B cell (primary cell): ENCODE results near the gene MYCBP. TPM values are rescaled to one million over a fixed set of nuclear protein-coding genes. Genes with fewer than 3 reads are reported as not detected.

Experiments used
- ATAC-seq: fragments of 200-7000 bp; cut with Tn5 transposase; one replicate; pipeline ENCODE4 v1.10.0; 2021; ENCODE audit warnings: low read depth, mild to moderate bottlenecking, moderate number of reproducible peaks, moderate library complexity
- CTCF ChIA-PET: fragments of 350-600 bp; sonication (Branson Sonifier 250); formaldehyde crosslinking; loops from one replicate; lab custom pipeline; 2021; ENCODE audit warnings: antibody characterized with exemption, inconsistent platforms; lab: Charles Lee
- POLR2A ChIA-PET: fragments of 350-600 bp; sonication (Branson Sonifier 250); formaldehyde crosslinking; loops from one replicate; lab custom pipeline; 2021; ENCODE audit warnings: antibody characterized with exemption; lab: Charles Lee
- DNase-seq: peaks from one replicate; pipeline ENCODE4 v3.0.0; 2013
- H2AFZ ChIP-seq: 2 replicates; pipeline ENCODE4 v1.6.1; 2012; ENCODE audit warnings: mild to moderate bottlenecking, low read depth, low read length; ENCODE audit not compliant: insufficient read depth, poor library complexity, severe bottlenecking
- H3K27ac ChIP-seq, 2 donors: 1 replicate in 1 of 2; 2 replicates in 1 of 2; pipeline ENCODE4 v1.5.1; 2012 to 2013; ENCODE audit warnings: low read length in 2 of 2, mild to moderate bottlenecking in 2 of 2, moderate library complexity in 1 of 2
- H3K27me3 ChIP-seq, 4 experiments: fragments of 200-600 bp in 1 of 4; sonication (generic) in 1 of 4; replicated peaks in 1 of 4; 1 replicate in 2 of 4; 2 replicates in 2 of 4; pipeline versions ENCODE4 v1.6.1 to v1.7.0; 2013 to 2016; ENCODE audit warnings: low read length in 3 of 4, mild to moderate bottlenecking in 2 of 4, mixed read lengths in 1 of 4, moderate library complexity in 1 of 4; ENCODE audit not compliant: insufficient read depth in 4 of 4, control insufficient read depth in 3 of 4; ENCODE audit errors: control extremely low read depth in 1 of 4
- H3K36me3 ChIP-seq, 2 experiments: replicated peaks in 1 of 2; 1 replicate in 1 of 2; 2 replicates in 1 of 2; pipeline versions ENCODE4 v1.6.1 to v1.7.1; 2013; ENCODE audit warnings: low read length in 1 of 2; ENCODE audit not compliant: insufficient read depth in 2 of 2, control insufficient read depth in 1 of 2; ENCODE audit errors: control extremely low read depth in 1 of 2, extremely low read depth in 1 of 2
- H3K4me1 ChIP-seq, 2 donors: fragments of 200-600 bp in 1 of 2; sonication (generic) in 1 of 2; 1 replicate in 1 of 2; 2 replicates in 1 of 2; pipeline versions ENCODE4 v1.5.1 to v1.6.1; 2013 to 2017; ENCODE audit warnings: low read length in 2 of 2; ENCODE audit not compliant: control insufficient read depth in 2 of 2, insufficient read depth in 2 of 2
- H3K4me2 ChIP-seq: replicated peaks from 2 replicates; pipeline ENCODE3; 2012; ENCODE audit warnings: mild to moderate bottlenecking, low read depth, low read length; ENCODE audit not compliant: poor library complexity, severe bottlenecking
- H3K4me3 ChIP-seq, 5 experiments: fragments of 200-600 bp in 1 of 5; sonication (generic) in 1 of 5; 1 replicate in 3 of 5; 2 replicates in 2 of 5; pipeline versions ENCODE4 v1.5.1 to v1.7.0; 2011 to 2016; ENCODE audit warnings: low read length in 4 of 5, mild to moderate bottlenecking in 4 of 5, low read depth in 2 of 5, control low read depth in 1 of 5, moderate library complexity in 1 of 5; ENCODE audit not compliant: insufficient read depth in 1 of 5; ENCODE audit errors: control extremely low read depth in 1 of 5, extremely low read depth in 1 of 5
- H3K79me2 ChIP-seq: fragments of 200-600 bp; sonication (generic); one replicate; pipeline ENCODE4 v1.6.0; 2016; ENCODE audit warnings: low read length; ENCODE audit not compliant: control insufficient read depth, insufficient read depth
- H3K9ac ChIP-seq: fragments of 200-600 bp; sonication (generic); 2 replicates; pipeline ENCODE4 v1.6.1; 2017; ENCODE audit warnings: mild to moderate bottlenecking, low read length, moderate library complexity
- H3K9me3 ChIP-seq, 3 donors: one replicate each; pipeline versions ENCODE4 v1.6.1 to v1.7.1; 2013; ENCODE audit warnings: low read length in 2 of 3; ENCODE audit not compliant: control insufficient read depth in 2 of 3, insufficient read depth in 1 of 3; ENCODE audit errors: control extremely low read depth in 1 of 3
- H4K20me1 ChIP-seq: 2 replicates; pipeline ENCODE4 v1.6.0; 2012; ENCODE audit warnings: mild to moderate bottlenecking, low read length; ENCODE audit not compliant: insufficient read depth, control insufficient read depth, poor library complexity, severe bottlenecking
- H3K27ac Mint-ChIP-seq: one replicate; pipeline ENCODE4 v1.8.0; 2021; ENCODE audit warnings: mixed read lengths
- H3K27me3 Mint-ChIP-seq: one replicate; pipeline ENCODE4 v1.8.0; 2021; ENCODE audit warnings: mixed read lengths
- H3K4me1 Mint-ChIP-seq: one replicate; pipeline ENCODE4 v1.8.0; 2021; ENCODE audit warnings: mixed read lengths
- H3K4me3 Mint-ChIP-seq: one replicate; pipeline ENCODE4 v1.8.0; 2021; ENCODE audit warnings: mixed read lengths
- H3K9me3 Mint-ChIP-seq: one replicate; pipeline ENCODE4 v1.8.0; 2022; ENCODE audit warnings: mixed read lengths; ENCODE audit not compliant: insufficient read depth
- EZH2 ChIP-seq: IDR thresholded peaks from 2 replicates; pipeline ENCODE4 v1.6.1; 2012; ENCODE audit warnings: borderline replicate concordance, low read depth, mild to moderate bottlenecking, moderate library complexity, low read length; ENCODE audit not compliant: insufficient read depth, poor library complexity, severe bottlenecking
- WGBS: methylation state at CpG from one replicate; pipeline ENCODE4 v1.1.5; 2013; ENCODE audit warnings: missing lambda C conversion rate; ENCODE audit not compliant: insufficient coverage; 5-methylcytosine and 5-hydroxymethylcytosine counted together
- intact Hi-C: fragments of 100-400 bp; cut with micrococcal nuclease; formaldehyde crosslinking; loops from one replicate; pipeline ENCODE4 v1.10.0; 2022
- polyA plus RNA-seq: library from polyadenylated mRNA; depleted of rRNA; stranded (reverse); fragments of >200 nt; gene quantifications from 2 replicates; pipeline ENCODE4 v1.2.3, GENCODE V29; 2012
- total RNA-seq, 2 donors: library from RNA; stranded (reverse); fragments of 120-200 nt in 1 of 2; gene quantifications; 1 replicate in 1 of 2; 2 replicates in 1 of 2; pipeline versions ENCODE4 v1.2.3 to v1.2.4, GENCODE V29; 2013 to 2022
- TF ChIP-seq, protein P1 (sequence below): fragments of 200-600 bp; IDR thresholded peaks from one replicate; pipeline ENCODE4 v1.8.0; 2022; ENCODE audit warnings: antibody characterized with exemption, mild to moderate bottlenecking

Gene MYCBP
- total and polyA plus RNA-seq, 2 donors (not counting 1 experiment from before 2014, with no cell fraction given) = 3.1 to 7.8 TPM

- Histone ChIP-seq H3K27me3 (no peaks in the 10 kb centered on the region), H3K36me3 (no peaks in the 10 kb centered on the region), H3K4me1 (no peaks in the 10 kb centered on the region), H3K9me3 (no peaks in the 10 kb centered on the region), H3K79me2 (no peaks in the 10 kb centered on the region), H3K4me2 (no peak overlapping the region), H4K20me1 (no peaks in the 10 kb centered on the region), H3K27ac (no peak overlapping the region), H2AFZ (no peak overlapping the region), H3K4me3 (no peak overlapping the region), H3K9ac (no peak overlapping the region)
- Mint-ChIP-seq H3K9me3 (no peaks in the 10 kb centered on the region), H3K4me3 (no peak overlapping the region), H3K4me1 (no peaks in the 10 kb centered on the region), H3K27ac (no peak overlapping the region), H3K27me3 (no peaks in the 10 kb centered on the region)
- ChIA-PET CTCF (no interaction called here), POLR2A (no interaction called here)
- TF ChIP-seq, protein P1, sequence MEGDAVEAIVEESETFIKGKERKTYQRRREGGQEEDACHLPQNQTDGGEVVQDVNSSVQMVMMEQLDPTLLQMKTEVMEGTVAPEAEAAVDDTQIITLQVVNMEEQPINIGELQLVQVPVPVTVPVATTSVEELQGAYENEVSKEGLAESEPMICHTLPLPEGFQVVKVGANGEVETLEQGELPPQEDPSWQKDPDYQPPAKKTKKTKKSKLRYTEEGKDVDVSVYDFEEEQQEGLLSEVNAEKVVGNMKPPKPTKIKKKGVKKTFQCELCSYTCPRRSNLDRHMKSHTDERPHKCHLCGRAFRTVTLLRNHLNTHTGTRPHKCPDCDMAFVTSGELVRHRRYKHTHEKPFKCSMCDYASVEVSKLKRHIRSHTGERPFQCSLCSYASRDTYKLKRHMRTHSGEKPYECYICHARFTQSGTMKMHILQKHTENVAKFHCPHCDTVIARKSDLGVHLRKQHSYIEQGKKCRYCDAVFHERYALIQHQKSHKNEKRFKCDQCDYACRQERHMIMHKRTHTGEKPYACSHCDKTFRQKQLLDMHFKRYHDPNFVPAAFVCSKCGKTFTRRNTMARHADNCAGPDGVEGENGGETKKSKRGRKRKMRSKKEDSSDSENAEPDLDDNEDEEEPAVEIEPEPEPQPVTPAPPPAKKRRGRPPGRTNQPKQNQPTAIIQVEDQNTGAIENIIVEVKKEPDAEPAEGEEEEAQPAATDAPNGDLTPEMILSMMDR = no peak
- no peak for TF ChIP-seq EZH2
- DNase-seq (no peak), ATAC-seq (no peak)
- WGBS = 100% methylated on average over 1 of the region's 1 CpG
- intact Hi-C loops = no loop called here
Measured at GRCh38 chr1:38891753-38892152, 18.6 kb upstream of the MYCBP start.

DNA sequence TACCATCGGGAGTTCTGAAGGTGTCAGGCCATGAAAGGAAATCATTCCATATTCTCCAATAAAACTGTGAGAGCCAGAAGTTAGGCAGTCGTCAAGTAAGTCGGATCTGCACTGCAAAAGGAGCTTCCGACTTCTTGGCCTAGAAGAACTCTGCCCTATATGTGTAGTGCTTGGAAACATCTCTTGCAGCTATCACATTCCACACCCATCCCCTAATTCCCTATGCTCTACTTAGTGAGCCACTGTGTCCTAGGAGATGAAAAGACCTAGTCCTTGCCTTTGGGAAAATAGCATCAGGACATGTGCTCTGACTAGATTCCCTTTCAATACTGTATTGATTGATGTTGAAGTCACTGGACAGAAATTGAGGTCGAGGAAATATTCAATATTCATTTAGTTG lies 16.4 kb upstream of the MYCBP start:
- Histone ChIP-seq H3K4me1 (no peaks in the 10 kb centered on the region), H3K4me2 (no peak overlapping the region), H3K27ac (no peak overlapping the region), H3K4me3 (no peak overlapping the region), H4K20me1 (no peaks in the 10 kb centered on the region), H3K36me3 (no peaks in the 10 kb centered on the region), H3K9ac (no peak overlapping the region), H3K79me2 (no peaks in the 10 kb centered on the region), H3K9me3 (no peaks in the 10 kb centered on the region), H3K27me3 (no peaks in the 10 kb centered on the region), H2AFZ (no peak overlapping the region)
- H3K4me1 Mint-ChIP-seq = no peaks in the 10 kb centered on the region
- ATAC-seq (no peak), DNase-seq (no peak)
- ChIA-PET POLR2A (no interaction called here), CTCF (no interaction called here)
- no peaks in the 10 kb centered on the region for H3K27me3 Mint-ChIP-seq
- 100% methylated on average over 1 of the region's 5 CpGs for WGBS
- intact Hi-C loops = no loop called here
- H3K4me3 Mint-ChIP-seq = no peak overlapping the region
- no peak overlapping the region for H3K27ac Mint-ChIP-seq
- no peaks in the 10 kb centered on the region for H3K9me3 Mint-ChIP-seq
- TF ChIP-seq, protein P1 = no peak
- no peak for TF ChIP-seq EZH2
